ENCODE results near the gene PGS1. TPM values are rescaled to one million over a fixed set of nuclear protein-coding genes. Genes with fewer than 3 reads are reported as not detected.
A peak's percentile ranks its signal among the peaks of the same experiment; 100 is the strongest.

Gene PGS1
- total RNA-seq, 2 experiments from 2014 or later: 73.3 to 75.0 TPM

DNA sequence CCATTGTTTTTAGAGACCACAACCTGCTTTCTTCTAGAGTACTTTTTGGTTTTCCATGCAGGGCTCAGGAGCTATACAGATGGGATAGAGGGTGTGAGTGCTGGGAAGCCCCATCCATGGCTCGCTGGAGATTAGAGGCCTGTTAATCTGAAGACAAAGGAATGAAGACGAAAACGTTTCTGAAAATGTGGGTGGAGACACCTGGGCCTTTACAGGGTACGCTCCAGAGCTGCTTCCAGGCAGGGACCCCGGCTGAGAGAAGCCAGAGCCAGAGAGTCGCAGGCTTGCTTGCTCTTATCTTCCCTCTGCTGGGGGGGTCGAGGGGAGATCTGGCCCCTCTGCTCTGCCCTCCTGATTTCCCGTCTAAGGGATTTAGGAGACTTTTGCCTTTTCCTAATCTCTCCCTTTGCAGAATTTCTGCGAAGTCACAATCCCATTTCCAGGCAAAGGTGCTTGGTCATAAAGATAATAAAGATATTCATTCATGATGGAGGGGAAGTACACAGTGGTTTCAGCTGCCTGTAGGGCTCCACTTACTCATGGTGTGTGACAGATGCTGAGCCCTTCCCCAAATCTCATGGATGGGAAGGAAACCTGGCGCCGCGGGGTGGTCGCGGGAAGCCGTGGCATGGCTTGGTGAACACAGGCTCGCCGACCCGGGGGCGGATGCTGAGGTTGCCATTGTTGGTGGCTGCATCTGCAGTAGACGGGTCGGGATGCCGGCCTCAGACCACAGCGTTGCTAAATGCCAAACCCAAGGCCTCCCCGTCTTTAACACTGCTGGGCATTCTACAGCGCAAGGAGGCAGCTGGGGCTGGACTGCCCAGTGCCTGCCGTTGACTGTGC, 13.8 kb upstream of the PGS1 start:
- Mint-ChIP-seq H3K36me3 (ENCODE audit: low read depth) (peaks cover under 1% of the 10 kb centered on the region), H3K27me3 (peaks cover 3% of the 10 kb centered on the region), H3K27ac (peak overlapping the region; percentile 69), H3K4me1 (peaks cover 32% of the 10 kb centered on the region), H3K9me3 (ENCODE audit: low read depth) (no peaks in the 10 kb centered on the region), H3K4me3 (peak overlapping the region; percentile 5)
- POLR2A ChIA-PET: interaction anchor here (1.0 to 2.1 kb wide), 2 partner anchors 8 to 20 kb away, joined by 4 to 5 read pairs; no protein-coding TSS in a partner anchor
- intact Hi-C loops (cut with DNase I, micrococcal nuclease): no loop called here
- ATAC-seq: peak; percentile 11
- peak; percentile 69 for DNase-seq
- CTCF ChIA-PET: interaction anchor here (0.6 to 5.7 kb wide), 7 partner anchors 10 to 423 kb away, joined by 3 to 63 read pairs (median 4); no protein-coding TSS in a partner anchor

DNA sequence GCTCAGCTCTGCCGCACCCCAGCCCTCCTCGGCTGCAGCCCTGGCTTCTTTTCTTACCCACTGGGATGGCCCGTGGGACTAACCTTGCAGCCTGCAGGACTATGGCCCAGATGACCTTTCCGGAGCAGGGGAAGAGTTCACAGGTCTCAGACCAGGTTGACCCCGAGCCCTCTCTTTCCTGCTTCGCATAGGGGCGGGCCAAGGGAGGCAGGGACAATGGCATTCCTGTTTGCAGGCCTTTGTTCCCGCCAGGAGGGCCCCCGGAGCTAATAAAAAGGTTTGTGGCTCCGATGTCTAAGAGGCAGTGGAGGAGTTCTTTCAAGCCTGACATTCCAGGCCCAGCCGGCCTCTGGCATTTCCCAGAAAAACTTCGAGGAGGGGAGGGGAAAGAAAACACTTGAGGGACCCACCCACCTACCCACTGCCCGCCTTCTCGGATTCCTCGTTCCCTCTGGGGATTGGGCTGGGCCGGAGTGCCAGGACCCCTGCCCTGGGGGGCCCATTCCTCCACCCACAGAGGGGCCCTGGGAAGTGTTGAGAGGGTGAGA, 12.8 kb upstream of the PGS1 start:
- POLR2A ChIA-PET: interaction anchor here (1.0 to 2.1 kb wide), 2 partner anchors 9 to 19 kb away, joined by 4 to 5 read pairs; no protein-coding TSS in a partner anchor
- intact Hi-C loops (cut with DNase I, micrococcal nuclease): no loop called here
- Mint-ChIP-seq H3K4me1 (peaks cover 32% of the 10 kb centered on the region), H3K4me3 (no peak overlapping the region), H3K36me3 (ENCODE audit: low read depth) (no peaks in the 10 kb centered on the region), H3K9me3 (ENCODE audit: low read depth) (no peaks in the 10 kb centered on the region), H3K27me3 (peaks cover 3% of the 10 kb centered on the region), H3K27ac (peak overlapping the region; percentile 19)
- ATAC-seq (no peak), DNase-seq (no peak)
- CTCF ChIA-PET: interaction anchor here (0.6 to 5.7 kb wide), 3 partner anchors 11 to 116 kb away, joined by 3 to 63 read pairs (median 3); no protein-coding TSS in a partner anchor

DNA sequence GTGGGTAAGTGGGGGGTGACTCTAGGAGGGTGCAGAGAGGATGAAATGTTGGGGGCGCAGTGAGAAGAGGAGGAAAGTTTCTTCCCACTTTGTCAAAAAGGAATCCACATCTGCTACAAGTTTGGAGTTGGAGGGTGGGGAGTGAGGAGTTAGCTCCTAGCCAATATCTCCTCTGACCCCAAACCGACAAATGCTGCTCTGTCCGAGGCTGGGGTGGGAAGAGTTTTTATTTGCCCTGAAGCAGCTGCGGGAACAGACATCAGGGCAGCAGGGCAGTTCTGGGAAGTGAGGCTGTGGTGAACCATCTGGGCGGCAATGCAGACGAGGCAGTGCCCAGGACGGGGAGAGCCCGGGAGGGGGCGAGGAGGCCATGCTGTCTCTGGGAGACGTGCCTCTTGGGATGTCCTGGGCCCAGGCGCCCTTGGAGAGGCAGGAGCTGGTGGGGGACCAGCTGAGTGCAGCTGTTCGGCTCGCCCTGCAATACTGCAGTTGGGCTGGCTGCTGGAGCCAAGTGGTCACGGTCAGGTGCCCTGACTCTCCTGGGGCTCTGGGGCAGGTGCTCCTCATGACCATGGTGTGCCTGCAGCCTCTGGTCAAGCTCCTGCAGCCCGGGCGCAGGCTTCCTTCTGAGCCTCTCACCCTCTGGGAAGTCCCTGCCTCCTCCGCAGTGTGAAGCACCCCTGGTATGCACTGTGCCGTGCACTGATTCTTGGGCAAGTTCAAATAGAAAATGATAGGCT, 12.2 kb upstream of the PGS1 start:
- H3K9me3 Mint-ChIP-seq (ENCODE audit: low read depth): no peaks in the 10 kb centered on the region
- no peak overlapping the region for H3K4me3 Mint-ChIP-seq
- no peaks in the 10 kb centered on the region for H3K36me3 Mint-ChIP-seq (ENCODE audit: low read depth)
- no peak for DNase-seq
- POLR2A ChIA-PET: interaction anchor here (2.1 kb wide), 1 partner anchor 10 kb away, joined by 5 read pairs; no protein-coding TSS in a partner anchor
- no peak overlapping the region for H3K27ac Mint-ChIP-seq
- no peak for ATAC-seq
- peaks cover 3% of the 10 kb centered on the region for H3K27me3 Mint-ChIP-seq
- CTCF ChIA-PET: interaction anchor here (0.6 to 1.3 kb wide), 4 partner anchors 11 to 116 kb away, joined by 3 to 4 read pairs (median 3); no protein-coding TSS in a partner anchor
- H3K4me1 Mint-ChIP-seq: peaks cover 25% of the 10 kb centered on the region
- intact Hi-C loops (cut with DNase I, micrococcal nuclease): no loop called here

DNA sequence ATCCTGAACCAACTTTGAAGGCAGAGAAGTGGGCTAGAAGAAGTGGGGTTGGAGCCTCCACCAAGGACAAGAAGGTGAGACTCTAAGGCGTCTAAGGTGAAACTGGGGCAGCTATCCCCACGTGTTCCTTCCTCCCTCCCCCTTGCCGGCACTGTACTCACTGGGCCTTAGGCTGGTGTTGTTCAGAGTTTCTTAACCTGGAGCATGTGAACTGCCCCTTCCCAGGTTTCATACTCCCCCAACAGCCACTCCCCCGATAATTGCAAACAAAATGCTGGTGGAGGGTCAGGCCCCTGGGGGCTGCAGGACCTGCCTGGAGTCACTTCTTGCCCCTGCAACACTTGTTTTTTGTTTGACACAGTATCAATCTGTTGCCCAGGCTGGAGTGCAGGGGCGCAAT, 11.3 kb upstream of the PGS1 start:
- Mint-ChIP-seq H3K36me3 (ENCODE audit: low read depth) (no peaks in the 10 kb centered on the region), H3K4me3 (no peak overlapping the region), H3K27me3 (peaks cover 3% of the 10 kb centered on the region), H3K4me1 (peaks cover 23% of the 10 kb centered on the region), H3K9me3 (ENCODE audit: low read depth) (no peaks in the 10 kb centered on the region), H3K27ac (no peak overlapping the region)
- no peak for ATAC-seq
- ChIA-PET CTCF (interaction anchor here (0.6 to 1.3 kb wide), 3 partner anchors 10 to 15 kb away, joined by 3 to 4 read pairs (median 3); no protein-coding TSS in a partner anchor), POLR2A (no interaction called here)
- no peak for DNase-seq
- intact Hi-C loops (cut with DNase I, micrococcal nuclease): no loop called here

DNA sequence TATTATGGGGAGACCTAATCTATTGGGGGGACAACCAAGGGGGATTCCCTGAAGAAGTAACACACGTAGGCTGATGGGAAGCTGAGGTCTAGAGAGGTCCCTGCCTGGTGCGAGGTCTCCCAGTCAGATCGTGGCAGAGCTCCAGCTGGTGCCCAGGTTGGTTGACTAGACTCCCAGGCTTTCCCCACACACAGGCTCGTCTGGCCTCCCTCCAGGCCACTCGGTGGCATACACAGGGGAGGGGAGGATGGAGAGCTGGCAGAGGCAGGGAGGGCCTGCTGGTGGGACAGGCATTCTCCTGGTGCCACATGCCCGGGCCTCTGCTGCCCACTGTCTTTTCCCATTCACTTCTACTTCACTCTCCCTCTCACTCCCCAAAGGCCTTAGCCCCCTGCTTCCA, 10.1 kb upstream of the PGS1 start:
- Mint-ChIP-seq H3K4me1 (peaks cover 17% of the 10 kb centered on the region), H3K9me3 (ENCODE audit: low read depth) (no peaks in the 10 kb centered on the region), H3K27me3 (no peaks in the 10 kb centered on the region), H3K36me3 (ENCODE audit: low read depth) (no peaks in the 10 kb centered on the region), H3K4me3 (no peak overlapping the region), H3K27ac (no peak overlapping the region)
- ChIA-PET CTCF (interaction anchor here (0.9 to 1.8 kb wide), 4 partner anchors 9 to 53 kb away, joined by 3 to 6 read pairs (median 4); no protein-coding TSS in a partner anchor), POLR2A (no interaction called here)
- ATAC-seq (no peak), DNase-seq (no peak)
- intact Hi-C loops (cut with DNase I, micrococcal nuclease): no loop called here

DNA sequence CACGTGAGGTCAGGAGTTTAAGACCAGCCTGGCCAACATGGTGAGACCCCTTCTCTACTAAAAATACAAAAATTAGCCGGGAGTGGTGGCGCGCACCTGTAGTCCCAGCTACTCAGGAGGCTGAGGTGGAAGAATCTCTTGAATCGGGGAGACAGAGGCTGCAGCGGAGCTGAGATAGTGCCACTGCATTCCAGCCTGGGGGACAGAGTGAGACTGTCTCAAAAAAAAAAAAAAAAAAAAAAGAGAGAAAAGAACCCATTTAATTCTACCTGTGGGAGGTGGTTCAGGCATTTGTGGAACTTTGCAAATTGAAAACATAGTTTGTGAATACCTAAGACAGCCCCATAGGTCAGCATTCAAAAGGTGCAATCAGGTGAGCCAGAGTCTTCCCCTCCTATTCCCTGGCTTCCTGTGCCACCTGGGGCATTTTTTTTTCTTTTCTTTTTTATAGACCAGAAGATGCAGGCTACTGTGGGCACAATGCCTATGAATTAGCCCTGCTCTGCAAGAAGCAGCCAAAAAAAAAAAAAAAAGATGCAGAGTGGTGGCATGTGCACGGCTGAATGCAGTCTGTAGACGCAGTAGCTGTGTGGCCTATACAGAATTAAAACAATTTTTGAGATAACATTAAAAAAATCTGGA, 9.5 kb upstream of the PGS1 start:
- H3K36me3 Mint-ChIP-seq (ENCODE audit: low read depth): no peaks in the 10 kb centered on the region
- intact Hi-C loops (cut with DNase I, micrococcal nuclease): no loop called here
- POLR2A ChIA-PET: no interaction called here

DNA sequence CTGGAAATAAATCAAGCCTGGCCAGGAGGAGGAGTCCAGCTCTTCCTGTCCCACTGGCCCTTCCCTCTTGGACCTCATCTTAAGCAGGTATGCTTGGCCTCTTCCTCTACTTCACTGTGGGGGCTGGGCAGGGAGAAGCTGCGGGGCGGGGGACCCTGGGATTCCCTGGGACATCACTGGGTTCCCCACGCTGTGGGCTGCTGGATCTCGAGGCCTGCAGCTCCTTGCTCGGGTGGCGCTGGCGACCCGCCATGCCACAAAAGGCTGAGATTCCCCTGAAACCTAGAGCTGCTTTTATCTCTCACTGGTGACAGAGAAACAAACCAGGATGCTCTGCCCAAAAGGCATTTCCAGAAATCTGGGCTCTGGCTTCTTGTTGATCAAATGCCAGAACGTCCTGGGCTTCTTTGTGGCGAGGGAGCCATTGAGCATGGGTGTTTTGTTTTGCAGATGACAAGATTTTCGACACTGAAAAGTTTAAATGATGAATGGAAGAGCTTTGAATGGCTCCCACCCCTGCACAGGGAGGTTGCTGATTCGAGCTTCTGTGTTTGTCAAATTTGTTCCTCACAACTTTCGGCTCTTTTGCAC, 8.6 kb upstream of the PGS1 start:
- ChIA-PET CTCF (interaction anchor here (0.6 to 1.8 kb wide), 5 partner anchors 9 to 161 kb away, joined by 3 to 6 read pairs (median 4); no protein-coding TSS in a partner anchor), POLR2A (interaction anchor here (1.2 kb wide), 1 partner anchor 9 kb away, joined by 5 read pairs; the partner anchor contains the start of gene SOCS3)
- Mint-ChIP-seq H3K27ac (no peak overlapping the region), H3K9me3 (ENCODE audit: low read depth) (no peaks in the 10 kb centered on the region), H3K4me3 (no peak overlapping the region), H3K36me3 (ENCODE audit: low read depth) (no peaks in the 10 kb centered on the region), H3K27me3 (no peaks in the 10 kb centered on the region), H3K4me1 (peaks cover 8% of the 10 kb centered on the region)
- DNase-seq: no peak
- intact Hi-C loops (cut with DNase I, micrococcal nuclease): no loop called here
- no peak for ATAC-seq

More for the DNA sequence above, 9.5 kb upstream of the PGS1 start:
- CTCF ChIA-PET: interaction anchor here (1.1 to 1.8 kb wide), 4 partner anchors 8 to 53 kb away, joined by 3 to 6 read pairs (median 5); no protein-coding TSS in a partner anchor
- no peaks in the 10 kb centered on the region for H3K9me3 Mint-ChIP-seq (ENCODE audit: low read depth)
- H3K27me3 Mint-ChIP-seq: no peaks in the 10 kb centered on the region
- DNase-seq (no peak), ATAC-seq (no peak)
- peaks cover 14% of the 10 kb centered on the region for H3K4me1 Mint-ChIP-seq
- H3K4me3 Mint-ChIP-seq: no peak overlapping the region
- H3K27ac Mint-ChIP-seq: no peak overlapping the region

DNA sequence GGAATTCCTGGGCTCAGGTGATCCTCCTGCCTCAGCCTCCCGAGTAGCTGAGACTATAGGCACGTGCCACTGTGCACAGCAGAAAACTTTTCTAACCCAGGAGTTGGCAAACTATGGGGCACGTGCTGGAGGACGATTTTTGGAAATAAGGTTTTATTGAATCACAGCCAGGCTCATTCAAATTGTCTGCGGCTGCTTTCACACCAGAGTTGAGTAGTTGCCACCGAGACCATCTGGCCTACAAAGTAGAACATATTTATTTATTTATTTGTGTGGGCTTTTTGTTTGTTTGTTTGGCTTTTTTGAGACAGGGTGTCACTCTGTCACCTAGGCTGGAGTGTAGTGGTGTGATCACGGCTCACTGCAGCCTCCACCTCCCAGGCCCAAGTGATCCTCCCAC, 7.4 kb upstream of the PGS1 start:
- Mint-ChIP-seq H3K4me3 (no peak overlapping the region), H3K36me3 (ENCODE audit: low read depth) (no peaks in the 10 kb centered on the region), H3K4me1 (peaks cover 7% of the 10 kb centered on the region), H3K27me3 (no peaks in the 10 kb centered on the region), H3K9me3 (ENCODE audit: low read depth) (no peaks in the 10 kb centered on the region), H3K27ac (no peak overlapping the region)
- ChIA-PET CTCF (no interaction called here), POLR2A (interaction anchor here (1.2 kb wide), 1 partner anchor 11 kb away, joined by 5 read pairs; the partner anchor contains the start of gene SOCS3)
- DNase-seq (no peak), ATAC-seq (no peak)
- intact Hi-C loops (cut with DNase I, micrococcal nuclease): no loop called here

DNA sequence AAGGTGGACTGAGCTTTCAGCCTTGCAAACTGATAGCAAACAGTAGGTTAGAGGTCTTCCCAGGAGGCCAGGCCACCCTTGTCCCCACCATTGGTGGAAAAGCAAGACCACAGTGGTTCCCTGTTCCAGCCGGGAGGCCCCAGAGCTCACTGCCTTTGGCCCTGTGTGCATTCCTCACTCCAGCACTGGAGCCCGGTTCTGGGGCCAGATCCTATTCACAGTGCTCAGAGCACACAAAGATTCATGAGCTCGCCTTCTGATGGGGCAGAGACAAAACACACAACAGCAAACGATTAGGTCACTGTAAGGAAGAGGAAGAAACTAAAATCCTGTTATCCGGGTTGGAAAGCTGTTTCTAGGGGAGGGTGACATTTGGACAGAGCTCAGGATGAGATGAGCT, 5.6 kb upstream of the PGS1 start:
- ChIA-PET CTCF (interaction anchor here (1.0 to 1.4 kb wide), 3 partner anchors 8 to 11 kb away, joined by 3 read pairs; no protein-coding TSS in a partner anchor), POLR2A (interaction anchor here (0.6 to 1.2 kb wide), 2 partner anchors 15 to 248 kb away, joined by 3 to 9 read pairs; no protein-coding TSS in a partner anchor)
- H3K27me3 Mint-ChIP-seq: no peaks in the 10 kb centered on the region
- H3K4me1 Mint-ChIP-seq: peaks cover 20% of the 10 kb centered on the region
- ATAC-seq (no peak), DNase-seq (no peak)
- H3K27ac Mint-ChIP-seq: no peak overlapping the region
- H3K36me3 Mint-ChIP-seq (ENCODE audit: low read depth): no peaks in the 10 kb centered on the region
- intact Hi-C loops (cut with DNase I, micrococcal nuclease): no loop called here
- no peak overlapping the region for H3K4me3 Mint-ChIP-seq
- H3K9me3 Mint-ChIP-seq (ENCODE audit: low read depth): no peaks in the 10 kb centered on the region

DNA sequence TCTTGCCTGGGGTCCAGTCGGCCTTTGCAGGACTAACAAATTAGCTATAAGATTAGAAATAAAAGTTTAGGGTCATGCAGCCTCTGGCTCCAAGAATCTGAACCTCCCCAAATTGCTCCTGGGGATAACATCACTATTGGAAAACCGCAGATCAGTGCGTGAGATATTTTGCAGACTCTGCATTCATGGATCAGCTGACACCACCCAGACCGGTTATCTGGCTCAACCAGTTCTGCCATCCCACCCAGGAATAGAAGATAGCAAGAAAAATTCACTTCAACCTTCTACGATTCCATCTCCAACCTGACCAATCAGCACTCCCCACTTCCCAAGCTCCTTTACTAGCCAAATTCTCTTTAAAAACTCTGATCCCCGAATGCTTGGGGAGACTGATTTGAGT, 4.3 kb upstream of the PGS1 start:
- POLR2A ChIA-PET: no interaction called here
- H3K4me1 Mint-ChIP-seq: peaks cover 24% of the 10 kb centered on the region

More for the DNA sequence above, 4.3 kb upstream of the PGS1 start:
- CTCF ChIA-PET: interaction anchor here (0.7 to 1.8 kb wide), 4 partner anchors 10 to 38 kb away, joined by 3 to 4 read pairs (median 4); no protein-coding TSS in a partner anchor
- DNase-seq: no peak
- no peak overlapping the region for H3K4me3 Mint-ChIP-seq
- ATAC-seq: no peak
- H3K27ac Mint-ChIP-seq: no peak overlapping the region
- H3K9me3 Mint-ChIP-seq (ENCODE audit: low read depth): no peaks in the 10 kb centered on the region
- intact Hi-C loops (cut with DNase I, micrococcal nuclease): no loop called here
- H3K27me3 Mint-ChIP-seq: no peaks in the 10 kb centered on the region
- H3K36me3 Mint-ChIP-seq (ENCODE audit: low read depth): peaks cover 3% of the 10 kb centered on the region
